ENCODE data around the gene TTLL12.

GRCh38 chr22:43220625-43221380 lies 33.9 kb upstream of the TTLL12 start:
- TF ChIP-seq CTCF (IDR thresholded peaks at IDR 0.05) (no peak), POLR2A (IDR thresholded peaks at IDR 0.05) (no peak)

Measured in esophagus squamous epithelium (tissue), 4 donors.